H9 (cell line): Measurements from ENCODE around the gene CMTM8. TPM values are rescaled to one million over a fixed set of nuclear protein-coding genes. Genes with fewer than 3 reads are reported as not detected.

Experiments
- DNase-seq: peaks from one replicate; pipeline ENCODE4 v3.0.0-alpha.2; 2017
- H2AFZ ChIP-seq: one replicate; pipeline ENCODE4 v1.6.1; 2013; ENCODE audit warnings: mild to moderate bottlenecking, low read length, control low read depth, moderate library complexity
- H2AK5ac ChIP-seq: 2 replicates; pipeline ENCODE4 v1.6.1; 2013; ENCODE audit warnings: low read length, control low read depth, mixed read lengths; ENCODE audit not compliant: insufficient read length
- H2BK120ac ChIP-seq: one replicate; pipeline ENCODE4 v1.6.1; 2013; ENCODE audit warnings: low read depth, mild to moderate bottlenecking, low read length, control low read depth, inconsistent platforms; ENCODE audit not compliant: poor library complexity, severe bottlenecking
- H2BK12ac ChIP-seq: 2 replicates; pipeline ENCODE4 v1.6.1; 2013; ENCODE audit warnings: low read length, control low read depth, mixed read lengths, low read depth; ENCODE audit not compliant: insufficient read length
- H2BK15ac ChIP-seq: 2 replicates; pipeline ENCODE4 v1.6.1; 2013; ENCODE audit warnings: low read depth, low read length, control low read depth
- H2BK20ac ChIP-seq: one replicate; pipeline ENCODE4 v1.6.1; 2013; ENCODE audit warnings: low read depth, mild to moderate bottlenecking, low read length, control low read depth, inconsistent platforms; ENCODE audit not compliant: poor library complexity, severe bottlenecking
- H2BK5ac ChIP-seq: 2 replicates; pipeline ENCODE4 v1.6.1; 2013; ENCODE audit warnings: low read length, control low read depth, mixed read lengths; ENCODE audit not compliant: insufficient read length
- H3K14ac ChIP-seq: 2 replicates; pipeline ENCODE4 v1.6.1; 2013; ENCODE audit warnings: low read length, control low read depth; ENCODE audit not compliant: insufficient read depth
- H3K18ac ChIP-seq: 2 replicates; pipeline ENCODE4 v1.6.1; 2013; ENCODE audit warnings: low read depth, mild to moderate bottlenecking, mixed read lengths, low read length, control low read depth; ENCODE audit not compliant: insufficient read length
- H3K23ac ChIP-seq: 2 replicates; pipeline ENCODE4 v1.6.1; 2013; ENCODE audit warnings: low read length, control low read depth, mixed read lengths, low read depth; ENCODE audit not compliant: insufficient read length
- H3K23me2 ChIP-seq: 2 replicates; pipeline ENCODE4 v1.6.1; 2013; ENCODE audit warnings: low read depth, mild to moderate bottlenecking, mixed read lengths, low read length, control low read depth; ENCODE audit not compliant: insufficient read length, poor library complexity, severe bottlenecking
- H3K27ac ChIP-seq: 2 replicates; pipeline ENCODE4 v1.5.1; 2013; ENCODE audit warnings: low read length, control low read depth, mixed read lengths, low read depth; ENCODE audit not compliant: insufficient read length
- H3K27me3 ChIP-seq: 2 replicates; pipeline ENCODE4 v1.6.1; 2013; ENCODE audit warnings: low read length, control low read depth, inconsistent platforms; ENCODE audit not compliant: insufficient read depth
- H3K4ac ChIP-seq: 2 replicates; pipeline ENCODE4 v1.6.1; 2013; ENCODE audit warnings: low read depth, mild to moderate bottlenecking, control low read depth, inconsistent platforms, low read length, moderate library complexity
- H3K4me1 ChIP-seq: 2 replicates; pipeline ENCODE4 v1.6.1; 2013; ENCODE audit warnings: low read length, control low read depth, inconsistent platforms; ENCODE audit not compliant: insufficient read depth
- H3K4me2 ChIP-seq: 2 replicates; pipeline ENCODE4 v1.6.1; 2013; ENCODE audit warnings: low read length, control low read depth, mixed read lengths; ENCODE audit not compliant: insufficient read length, insufficient read depth
- H3K56ac ChIP-seq: 2 replicates; pipeline ENCODE4 v1.6.1; 2013; ENCODE audit warnings: low read depth, mild to moderate bottlenecking, mixed read lengths, low read length, control low read depth; ENCODE audit not compliant: insufficient read length
- H3K79me1 ChIP-seq: 2 replicates; pipeline ENCODE4 v1.6.1; 2013; ENCODE audit warnings: low read depth, mild to moderate bottlenecking, moderate library complexity, low read length, control low read depth, inconsistent platforms; ENCODE audit not compliant: insufficient read depth, poor library complexity, severe bottlenecking
- H3K79me2 ChIP-seq: 2 replicates; pipeline ENCODE4 v1.6.1; 2013; ENCODE audit warnings: low read length, control low read depth, inconsistent platforms; ENCODE audit not compliant: insufficient read depth
- H3K9ac ChIP-seq: 2 replicates; pipeline ENCODE4 v1.6.1; 2013; ENCODE audit warnings: low read length, control low read depth, mixed read lengths; ENCODE audit not compliant: insufficient read length; ENCODE audit errors: extremely low read depth
- H3K9me3 ChIP-seq: one replicate; pipeline ENCODE4 v1.6.1; 2013; ENCODE audit warnings: low read depth, low read length, inconsistent platforms; ENCODE audit not compliant: control insufficient read depth
- H3T11ph ChIP-seq: one replicate; pipeline ENCODE4 v1.6.1; 2013; ENCODE audit warnings: mild to moderate bottlenecking, low read length, control low read depth, inconsistent platforms
- H4K20me1 ChIP-seq: one replicate; pipeline ENCODE4 v1.6.1; 2013; ENCODE audit not compliant: control insufficient read depth, insufficient read length, insufficient read depth
- H4K5ac ChIP-seq: 2 replicates; pipeline ENCODE4 v1.6.1; 2013; ENCODE audit warnings: low read depth, mild to moderate bottlenecking, mixed read lengths, low read length, control low read depth; ENCODE audit not compliant: insufficient read length
- H4K8ac ChIP-seq: replicated peaks from 2 replicates; pipeline ENCODE4 v1.6.1; 2013; ENCODE audit warnings: low read length, control low read depth, mixed read lengths, low read depth; ENCODE audit not compliant: insufficient read length
- H4K91ac ChIP-seq: 2 replicates; pipeline ENCODE4 v1.6.1; 2013; ENCODE audit warnings: low read depth, mild to moderate bottlenecking, moderate library complexity, mixed read lengths, low read length, control low read depth; ENCODE audit not compliant: insufficient read length
- H3K27ac Mint-ChIP-seq, 3 experiments: 2 replicates in 2 of 3; 3 replicates in 1 of 3; pipeline ENCODE4 v1.8.0; 2020 to 2021; ENCODE audit warnings: mixed read lengths in 3 of 3, mild to moderate bottlenecking in 1 of 3, moderate library complexity in 1 of 3
- H3K27me3 Mint-ChIP-seq: 2 replicates; pipeline ENCODE4 v1.8.0; 2021; ENCODE audit warnings: low read depth, mild to moderate bottlenecking, moderate library complexity, mixed read lengths
- H3K36me3 Mint-ChIP-seq, 3 experiments: 2 replicates in 2 of 3; 3 replicates in 1 of 3; pipeline ENCODE4 v1.8.0; 2020 to 2021; ENCODE audit warnings: low read depth in 3 of 3, mixed read lengths in 3 of 3; ENCODE audit not compliant: insufficient read depth in 1 of 3
- H3K4me1 Mint-ChIP-seq, 2 experiments: 2 replicates each; pipeline ENCODE4 v1.8.0; 2020; ENCODE audit warnings: mixed read lengths in 2 of 2
- H3K4me3 Mint-ChIP-seq, 2 experiments: 2 replicates in 1 of 2; 3 replicates in 1 of 2; pipeline ENCODE4 v1.8.0; 2020 to 2021; ENCODE audit warnings: mild to moderate bottlenecking in 2 of 2, mixed read lengths in 2 of 2, moderate library complexity in 1 of 2
- H3K9me3 Mint-ChIP-seq, 2 experiments: 2 replicates in 1 of 2; 3 replicates in 1 of 2; pipeline ENCODE4 v1.8.0; 2020; ENCODE audit warnings: mild to moderate bottlenecking in 2 of 2, mixed read lengths in 2 of 2, moderate library complexity in 1 of 2
- WGBS: extraction: QIAGEN DNeasy Blood & Tissue Kit; methylation state at CpG from one replicate; pipeline ENCODE4 v1.1.7; 2013; ENCODE audit warnings: missing lambda C conversion rate, low lambda C conversion rate, mixed read lengths; ENCODE audit not compliant: insufficient read length; ENCODE audit errors: extremely low coverage; 5-methylcytosine and 5-hydroxymethylcytosine counted together
- total RNA-seq: library from RNA; stranded (reverse); gene quantifications from 2 replicates; pipeline ENCODE4 v1.2.1, GENCODE V29; 2021
- TF ChIP-seq, protein P1 (sequence below): fragments of 200-600 bp; sonication (generic); conservative IDR thresholded peaks from 3 replicates; pipeline ENCODE4 v1.8.0; 2021; ENCODE audit warnings: antibody characterized with exemption, mild to moderate bottlenecking

CMTM8 gene
- total RNA-seq, 1 experiment from 2014 or later = 4.0 TPM

DNA sequence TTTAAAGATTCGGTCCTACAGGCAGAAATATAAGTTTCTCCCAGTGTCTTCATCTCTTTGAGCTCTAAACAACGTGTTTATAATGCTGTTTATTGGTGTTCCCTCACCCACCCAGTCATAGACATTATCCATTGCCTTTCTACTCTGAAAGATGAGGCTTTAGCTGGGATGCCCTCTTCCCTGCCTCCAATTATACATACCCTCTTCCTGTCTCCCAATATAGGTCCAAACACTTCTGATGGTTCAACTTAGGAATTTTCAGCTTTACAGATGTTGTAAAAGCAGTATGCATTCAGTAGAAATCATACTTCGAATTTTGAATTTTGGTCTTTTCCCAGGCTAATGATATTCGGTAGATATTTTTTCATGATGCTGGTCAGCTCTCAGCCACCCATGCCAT, 2.6 kb downstream of the CMTM8 start:
- H2BK5ac ChIP-seq = no peak overlapping the region
- WGBS = no CpG with 5 or more reads among the region's 4 CpGs
- DNase-seq = no peak

More for the DNA sequence above, 2.6 kb downstream of the CMTM8 start:
- H3K9ac ChIP-seq = no peak overlapping the region
- no peak overlapping the region for H3K4me3 Mint-ChIP-seq
- H3K4ac ChIP-seq = no peak overlapping the region
- no peak overlapping the region for H4K5ac ChIP-seq
- H2BK12ac ChIP-seq = no peak overlapping the region
- H3K79me2 ChIP-seq = peaks cover 3% of the 10 kb centered on the region; the same call in 1 of the 2 replicates
- H4K8ac ChIP-seq = no peak overlapping the region
- no peak overlapping the region for H3K56ac ChIP-seq
- H3K4me2 ChIP-seq = no peak overlapping the region
- H3K18ac ChIP-seq = no peak overlapping the region
- H3K27ac Mint-ChIP-seq = no peak overlapping the region
- peaks cover 9 to 12% of the 10 kb centered on the region in 2 experiments for H3K9me3 Mint-ChIP-seq
- no peak overlapping the region for H3K23ac ChIP-seq
- no peak overlapping the region for H4K91ac ChIP-seq
- H3K14ac ChIP-seq = no peak overlapping the region
- peaks cover 4% of the 10 kb centered on the region; the same call in 1 of the 2 replicates for H3K27me3 ChIP-seq
- no peak overlapping the region for H2AK5ac ChIP-seq
- H3K4me1 ChIP-seq = peaks cover 5% of the 10 kb centered on the region; the same call in 1 of the 2 replicates
- H2BK15ac ChIP-seq = no peak overlapping the region
- H3K36me3 Mint-ChIP-seq = peaks cover 0 to 14% (median 10%) of the 10 kb centered on the region in 3 experiments; a peak in 6 of 7 replicates
- no peak overlapping the region for H2BK20ac ChIP-seq
- no peak overlapping the region for H3T11ph ChIP-seq
- H2AFZ ChIP-seq = no peak overlapping the region
- TF ChIP-seq, protein P1, sequence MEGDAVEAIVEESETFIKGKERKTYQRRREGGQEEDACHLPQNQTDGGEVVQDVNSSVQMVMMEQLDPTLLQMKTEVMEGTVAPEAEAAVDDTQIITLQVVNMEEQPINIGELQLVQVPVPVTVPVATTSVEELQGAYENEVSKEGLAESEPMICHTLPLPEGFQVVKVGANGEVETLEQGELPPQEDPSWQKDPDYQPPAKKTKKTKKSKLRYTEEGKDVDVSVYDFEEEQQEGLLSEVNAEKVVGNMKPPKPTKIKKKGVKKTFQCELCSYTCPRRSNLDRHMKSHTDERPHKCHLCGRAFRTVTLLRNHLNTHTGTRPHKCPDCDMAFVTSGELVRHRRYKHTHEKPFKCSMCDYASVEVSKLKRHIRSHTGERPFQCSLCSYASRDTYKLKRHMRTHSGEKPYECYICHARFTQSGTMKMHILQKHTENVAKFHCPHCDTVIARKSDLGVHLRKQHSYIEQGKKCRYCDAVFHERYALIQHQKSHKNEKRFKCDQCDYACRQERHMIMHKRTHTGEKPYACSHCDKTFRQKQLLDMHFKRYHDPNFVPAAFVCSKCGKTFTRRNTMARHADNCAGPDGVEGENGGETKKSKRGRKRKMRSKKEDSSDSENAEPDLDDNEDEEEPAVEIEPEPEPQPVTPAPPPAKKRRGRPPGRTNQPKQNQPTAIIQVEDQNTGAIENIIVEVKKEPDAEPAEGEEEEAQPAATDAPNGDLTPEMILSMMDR = no peak
- peaks cover 24 to 31% of the 10 kb centered on the region in 2 experiments for H3K4me1 Mint-ChIP-seq
- H3K9me3 ChIP-seq = no peaks in the 10 kb centered on the region
- H3K79me1 ChIP-seq = no peaks in the 10 kb centered on the region
- H3K27ac ChIP-seq = no peak overlapping the region
- H3K23me2 ChIP-seq = peaks cover 13% of the 10 kb centered on the region
- peaks cover 36% of the 10 kb centered on the region for H3K27me3 Mint-ChIP-seq
- H2BK120ac ChIP-seq = no peak overlapping the region
- H4K20me1 ChIP-seq = no peaks in the 10 kb centered on the region
